ENCODE data around the gene TNS1. TPM values are rescaled to one million over a fixed set of nuclear protein-coding genes. Genes with fewer than 3 reads are reported as not detected.
A peak's percentile ranks its signal among the peaks of the same experiment; 100 is the strongest.

TNS1 gene
- total RNA-seq, 2 donors from 2014 or later = 20.6 to 164 TPM

GRCh38 chr2:217799563-217800432 lies 203.0 kb downstream of the TNS1 start:
- H3K27ac ChIP-seq = no peak overlapping the region
- no peak overlapping the region for H3K9ac ChIP-seq (ENCODE audit: low read depth in 2 of 2, low read length in 2 of 2)
- intact Hi-C loops (cut with DNase I) = no loop called here
- no peaks in the 10 kb centered on the region for H3K36me3 ChIP-seq
- H3K4me3 ChIP-seq = no peak overlapping the region
- no peaks in the 10 kb centered on the region for H3K9me3 ChIP-seq
- DNase-seq = no peak
- no peaks in the 10 kb centered on the region for H3K4me1 ChIP-seq
- H3K27me3 ChIP-seq = no peaks in the 10 kb centered on the region
- TF ChIP-seq CTCF (IDR thresholded peaks at IDR 0.05) = no peak

- no peak for TF ChIP-seq CTCF (IDR thresholded peaks at IDR 0.05)
- intact Hi-C loops (cut with DNase I) = no loop called here
- no peak overlapping the region for H3K27ac ChIP-seq
- no peaks in the 10 kb centered on the region for H3K9me3 ChIP-seq
- H3K4me3 ChIP-seq = no peak overlapping the region
- H3K36me3 ChIP-seq = no peaks in the 10 kb centered on the region
- no peaks in the 10 kb centered on the region for H3K27me3 ChIP-seq
- DNase-seq = peak; percentile 24
- H3K9ac ChIP-seq (ENCODE audit: low read depth in 2 of 2, low read length in 2 of 2) = no peak overlapping the region
- no peaks in the 10 kb centered on the region for H3K4me1 ChIP-seq
These were observed 203.8 kb downstream of the TNS1 start for GRCh38 chr2:217798743-217799562.

- Histone ChIP-seq H3K27ac (no peak overlapping the region), H3K9me3 (no peaks in the 10 kb centered on the region), H3K4me1 (no peaks in the 10 kb centered on the region), H3K4me3 (no peak overlapping the region), H3K27me3 (no peaks in the 10 kb centered on the region), H3K36me3 (no peaks in the 10 kb centered on the region), H3K9ac (ENCODE audit: low read depth in 2 of 2, low read length in 2 of 2) (no peak overlapping the region)
- intact Hi-C loops (cut with DNase I) = no loop called here
- TF ChIP-seq CTCF (IDR thresholded peaks at IDR 0.05) = no peak
- no peak for DNase-seq
These were observed 204.6 kb downstream of the TNS1 start for GRCh38 chr2:217798191-217798590.

- H3K4me3 ChIP-seq = no peak overlapping the region
- no peak overlapping the region for H3K9ac ChIP-seq (ENCODE audit: low read depth in 2 of 2, low read length in 2 of 2)
- H3K36me3 ChIP-seq = no peaks in the 10 kb centered on the region
- H3K4me1 ChIP-seq = no peaks in the 10 kb centered on the region
- no peak for TF ChIP-seq CTCF (IDR thresholded peaks at IDR 0.05)
- intact Hi-C loops (cut with DNase I) = no loop called here
- H3K9me3 ChIP-seq = no peaks in the 10 kb centered on the region
- peak; percentile 18 for DNase-seq
- no peak overlapping the region for H3K27ac ChIP-seq
- H3K27me3 ChIP-seq = no peaks in the 10 kb centered on the region
These were observed 205.1 kb downstream of the TNS1 start for GRCh38 chr2:217797661-217798069.

- H3K4me1 ChIP-seq = no peaks in the 10 kb centered on the region
- H3K9ac ChIP-seq (ENCODE audit: low read depth in 2 of 2, low read length in 2 of 2) = no peak overlapping the region
- peak; percentile 17 for DNase-seq
- intact Hi-C loops (cut with DNase I) = no loop called here
- no peak overlapping the region for H3K27ac ChIP-seq
- H3K36me3 ChIP-seq = no peaks in the 10 kb centered on the region
- no peak overlapping the region for H3K4me3 ChIP-seq
- TF ChIP-seq CTCF (IDR thresholded peaks at IDR 0.05) = no peak
- H3K27me3 ChIP-seq = no peaks in the 10 kb centered on the region
- no peaks in the 10 kb centered on the region for H3K9me3 ChIP-seq
These were observed 205.6 kb downstream of the TNS1 start for GRCh38 chr2:217797165-217797564.

Measured in colonic mucosa (tissue), 4 donors.